ENCODE results near the gene MISP. TPM values are rescaled to one million over a fixed set of nuclear protein-coding genes. Genes with fewer than 3 reads are reported as not detected.

The MISP gene
- total RNA-seq, 1 donor from 2014 or later: not detected

DNA sequence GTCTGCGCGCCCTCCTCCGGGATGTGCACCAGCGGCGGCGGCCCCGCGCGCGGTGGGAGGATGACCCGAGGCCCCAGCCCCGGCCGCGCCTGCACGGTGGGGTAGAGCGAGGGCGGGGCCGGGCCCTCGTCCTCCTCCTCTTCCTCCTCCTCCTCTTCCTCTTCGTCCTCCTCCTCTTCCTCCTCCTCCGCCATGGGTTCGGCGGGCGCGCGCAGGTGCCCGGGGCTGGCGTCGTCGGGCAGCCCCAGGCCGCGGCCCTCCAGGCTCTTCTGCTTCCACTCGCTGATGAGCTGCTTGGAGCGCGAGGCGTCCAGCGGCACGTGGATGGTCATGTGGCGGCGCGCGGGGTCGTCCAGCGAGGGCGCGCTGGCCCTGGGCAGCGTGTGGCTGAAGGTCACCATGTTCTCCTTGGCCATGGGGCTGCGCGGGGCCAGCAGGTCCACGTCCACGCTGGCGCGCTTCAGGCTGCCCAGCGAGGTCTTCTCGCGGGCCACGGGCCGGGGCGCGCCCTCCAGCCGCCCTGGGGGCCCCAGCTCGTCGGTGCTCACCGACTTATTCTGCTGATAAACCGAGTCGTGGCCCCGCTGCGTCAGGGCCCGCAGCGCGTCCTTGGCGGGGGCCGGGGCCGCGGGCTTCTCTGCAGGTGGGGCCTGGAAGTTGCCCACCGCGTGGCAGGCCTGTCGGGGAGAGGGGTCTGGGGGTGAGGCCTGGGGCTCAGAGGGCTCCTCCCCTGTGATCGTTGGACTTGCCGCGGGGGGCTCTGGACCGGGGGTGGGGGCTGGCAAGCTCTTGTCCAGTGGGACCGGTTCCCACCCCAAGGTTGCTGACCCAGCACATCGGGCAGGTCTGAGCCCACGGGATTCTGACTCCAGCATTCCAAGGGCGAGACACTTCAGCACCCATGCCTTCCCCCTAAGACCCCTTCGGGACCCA, 62.6 kb downstream of the MISP start:
- Histone ChIP-seq H3K27ac (replicated peaks) (no peak overlapping the region), H3K27me3 (ENCODE audit: low read depth) (no peaks in the 10 kb centered on the region), H3K4me3 (no peak overlapping the region), H3K36me3 (peaks cover 48% of the 10 kb centered on the region), H3K9me3 (replicated peaks) (no peaks in the 10 kb centered on the region), H3K4me1 (no peaks in the 10 kb centered on the region)
- intact Hi-C loops (cut with micrococcal nuclease): no loop called here
- DNase-seq: no peak
- no peak for TF ChIP-seq CTCF (IDR thresholded peaks at IDR 0.05; ENCODE audit: borderline replicate concordance)

Small RNA genes lying within 50 kb of the gene (microRNA-seq; reads per million reads assigned to microRNA genes)
- not detected for gene MIR3187
- 0.94 reads per million for gene MIR4745

Other genes starting within 250 kb of the MISP start
- 11.2 TPM for gene TPGS1, start 243.6 kb upstream of the MISP start, total RNA-seq
- 96.5 TPM for gene CDC34, start 219.4 kb upstream of the MISP start, total RNA-seq
- not detected for gene GZMM, start 207.1 kb upstream of the MISP start, total RNA-seq
- gene BSG, start 178.5 kb upstream of the MISP start, total RNA-seq: 1,533 TPM
- gene HCN2, start 161.2 kb upstream of the MISP start, total RNA-seq: 21.9 TPM
- 54.3 TPM for gene POLRMT, start 117.6 kb upstream of the MISP start, total RNA-seq
- not detected for gene FGF22, start 111.2 kb upstream of the MISP start, total RNA-seq
- 25.5 TPM for gene RNF126, start 87.9 kb upstream of the MISP start, total RNA-seq
- gene FSTL3, start 74.7 kb upstream of the MISP start, total RNA-seq: 56.1 TPM
- not detected for gene PRSS57, start 55.7 kb upstream of the MISP start, total RNA-seq
- gene PALM, start 42.2 kb upstream of the MISP start, total RNA-seq: 26.8 TPM
- gene PTBP1, start 46.3 kb downstream of the MISP start, total RNA-seq: 55.6 TPM
- not detected for gene PLPPR3, start 70.8 kb downstream of the MISP start, total RNA-seq
- not detected for gene AZU1, start 76.7 kb downstream of the MISP start, total RNA-seq
- gene PRTN3, start 89.9 kb downstream of the MISP start, total RNA-seq: not detected
- gene ELANE, start 101.2 kb downstream of the MISP start, total RNA-seq: 0.58 TPM
- gene CFD, start 108.6 kb downstream of the MISP start, total RNA-seq: 200 TPM
- gene MED16, start 142.1 kb downstream of the MISP start, total RNA-seq: 19.4 TPM
- not detected for gene RNU6-9, start 142.4 kb downstream of the MISP start, total RNA-seq
- 21.6 TPM for gene R3HDM4, start 162.1 kb downstream of the MISP start, total RNA-seq
- not detected for gene KISS1R, start 166.2 kb downstream of the MISP start, total RNA-seq
- gene ARID3A, start 174.9 kb downstream of the MISP start, total RNA-seq: 4.8 TPM
- 19.4 TPM for gene WDR18, start 233.2 kb downstream of the MISP start, total RNA-seq
- not detected for gene GRIN3B, start 249.3 kb downstream of the MISP start, total RNA-seq